CD4-positive, alpha-beta T cell treated with Interleukin-4 for 4 hours (primary cell): Measurements from ENCODE around the gene ING5.
"Not testable (repeated sequence)": the region's sequence is repeated elsewhere in the genome, so short reads cannot be mapped to it uniquely, and the experiment has no call there.

ENCODE experiments used
- DNase-seq: peaks from one replicate; pipeline ENCODE4 v3.0.0-alpha.2; 2020

The ING5 gene

DNA sequence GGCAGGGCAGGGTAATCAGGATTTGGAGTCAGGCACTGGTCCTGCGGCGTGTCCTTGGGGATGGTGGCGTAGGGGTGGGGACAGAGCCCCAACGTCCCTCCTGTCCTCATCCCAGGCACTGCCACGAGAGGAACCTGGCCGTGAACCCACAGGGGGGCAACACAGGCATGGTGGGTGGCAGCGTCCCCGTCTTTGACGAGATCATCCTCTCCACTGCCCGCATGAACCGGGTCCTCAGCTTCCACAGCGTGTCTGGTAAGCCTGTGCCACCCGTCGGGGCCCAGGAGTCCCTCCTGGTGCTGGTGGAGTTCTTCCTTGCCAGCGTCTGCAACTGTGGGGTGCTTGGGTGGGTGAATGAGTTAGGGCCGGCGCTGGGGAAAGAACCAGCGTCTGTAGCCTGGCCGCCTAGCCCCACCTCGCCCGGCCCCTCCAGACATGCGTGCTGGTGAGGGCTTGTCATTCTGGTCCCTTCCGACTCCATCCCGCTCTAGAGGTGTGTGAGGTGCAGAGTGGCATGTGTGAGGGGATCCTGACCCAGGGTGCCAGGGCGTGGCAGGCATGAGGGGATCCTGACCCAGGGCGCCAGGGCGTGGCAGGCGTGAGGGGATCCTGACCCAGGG is 40.6 kb downstream of the ING5 start:
- no peak for DNase-seq

DNA sequence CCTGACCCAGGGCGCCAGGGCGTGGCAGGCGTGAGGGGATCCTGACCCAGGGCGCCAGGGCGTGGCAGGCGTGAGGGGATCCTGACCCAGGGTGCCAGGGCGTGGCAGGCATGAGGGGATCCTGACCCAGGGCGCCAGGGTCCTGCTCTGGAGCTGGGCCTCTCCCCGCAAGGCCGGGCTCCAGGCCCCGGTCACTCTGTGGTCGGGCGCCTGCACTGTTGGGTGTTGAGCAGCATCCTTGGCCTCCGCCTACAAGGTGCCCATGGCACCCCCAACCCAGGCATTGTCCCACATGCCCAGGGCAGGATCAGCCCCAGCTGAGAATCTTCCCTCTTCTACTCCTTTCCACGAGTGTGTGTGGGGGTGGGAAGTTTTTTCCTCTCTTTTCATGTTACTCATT is 41.2 kb downstream of the ING5 start:
- DNase-seq, result not testable (repeated sequence)

DNA sequence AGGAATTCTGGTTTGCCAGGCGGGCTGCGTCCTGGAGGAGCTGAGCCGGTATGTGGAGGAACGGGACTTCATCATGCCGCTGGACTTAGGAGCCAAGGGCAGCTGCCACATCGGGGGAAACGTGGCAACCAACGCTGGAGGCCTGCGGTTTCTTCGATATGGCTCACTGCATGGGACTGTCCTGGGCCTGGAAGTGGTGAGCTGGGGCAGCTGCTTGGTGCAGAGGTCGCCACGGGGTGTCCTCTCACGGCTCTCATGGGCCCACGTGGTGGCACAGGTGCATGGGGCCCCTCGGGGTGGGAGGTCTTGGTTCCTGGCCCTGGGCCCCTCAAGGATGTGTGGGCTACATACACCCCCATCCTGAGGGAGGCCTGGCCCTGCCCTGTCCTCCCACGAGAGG is 41.8 kb downstream of the ING5 start:
- no peak for DNase-seq

DNA sequence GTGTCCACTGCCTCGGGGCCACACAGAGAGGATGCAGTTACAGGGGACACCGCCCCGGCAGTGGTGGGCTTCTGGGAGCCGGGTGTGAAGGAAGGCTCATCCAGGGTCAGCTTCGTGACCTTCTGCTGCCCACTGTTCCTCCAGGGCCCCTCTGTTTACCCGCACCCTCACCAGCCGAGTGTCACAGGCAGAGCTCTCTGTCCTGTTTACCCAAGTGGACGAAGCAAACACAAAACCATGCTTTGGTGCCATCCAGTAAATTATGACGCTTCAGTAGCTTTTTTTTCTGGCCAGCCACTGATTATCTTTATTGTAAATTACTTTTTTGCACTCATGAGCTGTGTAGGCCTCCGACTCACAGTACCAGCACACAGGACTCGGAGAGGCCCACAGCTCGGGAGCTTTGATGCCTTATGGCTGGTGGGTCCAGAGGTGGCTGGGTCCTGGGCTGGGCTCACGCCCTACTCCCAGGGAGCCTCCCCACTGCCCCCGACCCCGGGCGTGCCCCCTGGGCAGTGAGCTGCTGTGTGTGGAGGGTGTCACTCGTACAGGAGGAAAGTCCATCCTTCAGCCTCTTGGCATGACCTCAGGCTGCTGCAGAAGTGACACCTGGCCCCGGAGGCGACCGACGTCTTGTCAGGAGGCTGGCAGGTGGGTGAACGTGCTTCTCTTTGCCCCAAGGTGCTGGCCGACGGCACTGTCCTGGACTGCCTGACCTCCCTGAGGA is 42.4 kb downstream of the ING5 start:
- DNase-seq, result no peak

DNA sequence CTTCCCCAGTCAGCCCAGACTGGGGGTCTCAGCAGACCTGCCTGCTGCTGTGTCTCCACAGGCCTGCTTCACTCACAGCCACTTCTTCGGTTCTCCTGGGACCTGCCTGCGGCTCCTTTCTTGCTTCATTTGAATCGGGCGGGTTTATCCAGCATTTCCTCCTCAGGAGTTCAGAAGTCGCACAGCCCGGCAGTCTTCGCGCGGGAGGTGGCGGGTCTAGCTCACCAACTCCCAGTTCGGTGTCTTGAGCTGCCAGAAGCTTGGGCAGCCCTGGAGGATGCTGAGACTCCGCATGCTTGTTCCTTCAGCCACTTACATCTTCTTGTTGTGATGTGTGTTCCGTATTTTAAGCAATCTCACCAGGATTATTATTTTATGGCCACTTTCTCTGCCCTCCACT is 43.4 kb downstream of the ING5 start:
- DNase-seq, result no peak

DNA sequence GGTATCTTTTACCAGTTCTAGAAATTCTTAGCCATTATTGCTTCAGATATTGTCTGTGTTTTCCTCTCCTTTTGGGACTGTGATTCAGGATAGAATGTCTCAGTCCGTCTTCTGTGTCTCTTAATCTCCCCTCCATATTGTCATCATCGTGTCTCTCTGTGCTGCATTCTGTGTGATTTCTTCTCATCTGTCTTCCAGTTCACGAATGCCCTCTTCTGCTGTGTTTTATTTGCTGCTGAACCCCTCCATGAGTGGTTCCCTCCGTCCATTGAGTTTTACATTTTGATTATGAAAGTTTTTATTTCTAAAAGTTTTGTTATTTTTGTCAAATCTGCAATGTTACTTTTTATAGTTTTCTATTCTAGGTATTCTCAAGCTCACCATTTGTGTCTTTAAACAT is 44.2 kb downstream of the ING5 start:
- DNase-seq, result no peak

DNA sequence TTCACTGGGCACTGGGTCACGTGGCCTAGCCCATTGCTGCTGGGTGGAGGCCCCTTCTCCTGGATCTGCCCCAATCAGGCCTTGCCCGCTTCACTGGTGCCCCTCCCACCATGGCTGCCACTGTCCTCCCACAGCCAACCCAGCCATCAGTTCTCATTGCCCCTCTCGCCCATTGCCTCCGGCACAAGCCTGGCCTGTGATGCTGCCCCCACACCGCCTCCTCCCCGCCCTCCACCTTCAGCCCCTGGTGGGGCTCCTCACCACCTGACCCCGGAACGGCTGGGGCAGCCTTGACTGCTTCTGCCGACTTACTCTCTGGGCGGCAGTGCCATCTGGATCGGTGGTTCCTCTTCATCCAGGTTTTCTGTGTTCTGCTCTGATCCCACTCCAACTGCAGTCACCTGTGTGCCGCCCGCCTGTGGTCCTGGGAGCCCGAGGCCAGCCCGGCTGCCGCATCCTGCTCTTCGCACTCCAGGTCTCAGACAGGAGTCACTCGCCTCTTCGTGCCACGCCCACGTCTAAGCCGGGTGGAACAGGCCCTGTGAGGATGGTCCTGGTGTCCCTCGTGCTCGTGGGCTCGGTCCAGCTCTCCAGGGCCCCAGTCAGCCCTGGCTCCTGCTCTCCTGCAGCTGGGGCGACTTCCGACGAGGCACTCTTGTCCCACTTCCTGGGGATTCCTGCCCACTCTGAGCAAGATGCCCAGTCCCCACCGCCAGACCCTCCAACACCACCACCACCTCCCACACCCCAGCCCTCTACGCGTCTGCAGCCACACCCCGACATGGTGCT is 46.8 kb downstream of the ING5 start:
- no peak for DNase-seq

DNA sequence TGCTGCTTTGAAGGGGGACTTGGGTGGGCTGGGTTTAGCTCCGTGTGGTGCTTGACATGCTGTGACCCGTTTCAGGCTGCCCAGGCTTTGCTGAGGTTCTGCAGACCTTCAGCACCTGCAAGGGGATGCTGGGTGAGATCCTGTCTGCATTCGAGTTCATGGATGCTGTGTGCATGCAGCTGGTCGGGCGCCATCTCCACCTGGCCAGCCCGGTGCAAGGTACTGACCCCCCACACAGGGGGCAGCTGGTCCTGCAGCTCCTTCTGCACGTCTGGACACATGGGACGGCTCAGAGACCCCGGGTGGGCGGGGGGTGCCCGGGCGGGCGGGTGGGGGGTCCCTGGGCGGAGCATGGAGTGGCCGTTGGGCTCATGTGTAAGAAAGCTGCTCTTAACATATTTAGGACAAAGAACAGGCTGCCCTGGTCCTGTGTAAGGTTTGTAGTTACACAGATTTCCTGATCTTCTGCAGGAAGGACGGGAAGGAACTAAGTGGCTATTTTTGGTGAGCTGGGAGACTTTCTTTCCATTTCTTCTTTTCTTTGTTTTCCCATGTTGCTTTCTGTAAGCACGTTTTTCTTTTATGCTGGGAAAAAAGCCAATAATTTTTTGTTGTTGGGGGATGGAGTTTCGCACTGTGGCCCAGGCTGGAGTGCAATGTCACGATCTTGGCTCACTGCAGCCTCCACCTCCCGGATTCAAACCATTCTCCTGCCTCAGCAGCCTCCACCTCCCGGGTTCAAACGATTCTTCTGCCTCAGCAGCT is 48.4 kb downstream of the ING5 start:
- DNase-seq, result no peak

DNA sequence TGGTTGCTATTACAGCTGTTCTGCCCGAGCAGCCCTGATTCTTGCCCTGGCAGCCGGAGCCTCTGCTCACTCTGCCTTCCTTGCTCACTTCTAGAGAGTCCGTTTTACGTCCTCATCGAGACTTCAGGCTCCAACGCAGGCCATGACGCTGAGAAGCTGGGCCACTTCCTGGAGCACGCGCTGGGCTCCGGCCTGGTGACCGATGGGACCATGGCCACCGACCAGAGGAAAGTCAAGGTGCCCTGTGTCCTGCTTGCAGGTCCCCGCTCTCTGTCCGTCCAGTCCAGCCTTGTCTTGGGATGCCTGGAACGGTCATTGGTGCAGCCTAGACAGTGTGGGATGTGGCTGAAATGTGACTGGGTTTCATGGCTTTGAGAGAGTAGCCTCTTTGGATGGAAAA is 49.3 kb downstream of the ING5 start:
- DNase-seq, result no peak

DNA sequence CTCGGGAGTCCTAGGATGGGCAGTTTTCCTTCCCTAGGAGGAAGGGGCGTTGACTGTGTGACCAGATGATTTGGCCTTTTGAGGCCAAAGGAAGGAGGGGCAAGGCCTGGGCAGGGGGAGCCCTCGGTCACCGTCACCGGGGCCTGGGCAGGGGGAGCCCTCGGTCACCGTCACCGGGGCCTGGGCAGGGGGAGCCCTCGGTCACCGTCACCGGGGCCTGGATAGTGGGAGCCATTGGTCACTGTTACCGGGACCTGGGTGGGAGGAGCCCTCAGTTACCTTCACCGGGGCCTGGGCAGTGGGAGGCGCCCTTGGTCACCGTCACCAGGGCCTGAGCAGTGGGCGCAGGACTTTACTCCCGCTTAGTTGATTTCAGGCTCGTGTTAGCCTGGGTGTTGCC is 49.9 kb downstream of the ING5 start:
- no peak for DNase-seq

DNA sequence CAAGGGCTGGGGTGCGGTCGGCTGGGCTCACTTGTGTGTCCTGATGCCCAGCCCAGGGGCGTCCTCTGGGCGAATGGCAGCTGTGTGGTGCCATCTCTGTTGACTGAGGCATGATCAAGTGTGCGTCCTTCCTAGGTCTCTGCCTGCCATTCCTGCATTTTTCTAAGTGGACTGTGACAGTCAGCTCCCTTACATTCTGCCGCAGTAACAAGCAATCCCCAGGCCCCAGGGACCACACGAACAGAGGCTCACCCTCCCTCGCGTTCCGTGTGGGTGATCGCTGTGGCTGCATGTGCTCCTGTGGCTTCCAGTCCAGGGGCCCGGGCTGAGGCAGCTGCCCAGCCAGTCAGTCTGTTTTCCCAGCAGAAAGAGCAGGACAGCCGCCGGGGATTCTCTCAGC is 50.4 kb downstream of the ING5 start:
- no peak for DNase-seq

DNA sequence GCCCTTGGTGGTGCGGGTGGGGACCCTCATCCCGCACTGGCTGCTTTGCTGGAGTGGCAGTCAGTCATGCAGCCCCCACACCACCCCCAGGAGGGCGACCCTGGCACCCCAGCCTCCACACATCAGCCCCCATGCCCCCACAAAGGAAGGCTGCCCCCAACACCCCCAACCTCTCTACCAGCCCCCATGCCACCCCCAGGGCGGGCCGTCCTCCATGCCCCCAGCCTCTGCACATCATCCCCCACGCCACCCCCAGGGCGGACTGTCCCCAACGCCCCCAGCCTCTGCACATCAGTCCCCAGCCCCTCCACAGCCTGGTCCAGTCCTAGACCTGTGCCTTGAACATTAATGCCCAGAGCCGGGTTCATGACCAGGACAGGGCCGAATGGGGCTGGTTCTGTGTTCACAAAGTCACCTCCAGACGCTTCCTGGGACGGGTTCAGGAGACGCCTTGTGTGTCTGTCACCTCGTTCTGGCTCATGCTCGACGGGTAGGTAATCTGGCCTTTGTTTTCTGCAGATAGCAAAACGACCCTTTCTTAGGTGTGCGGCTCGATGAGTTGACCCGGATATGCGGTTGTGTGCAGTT is 50.9 kb downstream of the ING5 start:
- DNase-seq, result no peak

DNA sequence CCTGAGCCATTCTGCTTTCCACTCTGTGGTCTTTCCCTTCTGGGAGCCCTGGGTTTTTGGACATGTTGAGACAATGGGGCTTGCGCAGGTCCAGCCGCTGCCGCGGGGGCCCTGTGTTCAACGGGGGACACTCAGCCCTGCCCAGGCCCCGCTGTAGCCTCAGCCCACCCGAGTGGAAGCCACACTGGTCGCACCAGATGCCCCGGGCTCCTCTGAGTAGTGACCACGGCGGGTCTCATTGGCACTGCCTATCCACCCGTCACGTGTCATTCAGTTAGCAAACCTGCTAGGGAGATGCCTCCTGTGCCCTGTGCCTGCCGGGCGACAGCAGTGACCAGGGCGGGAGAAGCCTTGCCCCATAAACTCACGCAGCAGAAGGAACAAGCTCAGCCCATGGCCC is 51.7 kb downstream of the ING5 start:
- no peak for DNase-seq

DNA sequence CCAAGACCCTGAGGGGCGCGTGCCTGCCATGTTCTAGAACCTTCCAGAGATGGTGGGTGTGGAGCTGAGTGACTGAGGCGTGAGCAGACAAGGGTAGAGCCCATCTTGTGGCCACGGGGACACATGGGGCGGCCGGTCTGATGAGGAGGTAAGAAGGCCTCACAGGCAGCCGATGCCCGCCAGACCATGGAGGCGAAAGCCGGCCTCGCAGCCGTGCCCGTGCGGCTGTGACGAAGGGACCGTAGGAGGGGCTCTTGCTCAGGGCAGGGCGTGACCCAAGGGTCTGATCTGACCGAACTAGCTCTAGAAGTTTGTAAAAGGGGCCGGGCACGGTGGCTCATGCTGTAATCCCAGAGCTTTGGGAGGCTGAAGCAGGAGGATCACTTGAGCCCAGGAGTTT is 52.2 kb downstream of the ING5 start:
- no peak for DNase-seq

DNA sequence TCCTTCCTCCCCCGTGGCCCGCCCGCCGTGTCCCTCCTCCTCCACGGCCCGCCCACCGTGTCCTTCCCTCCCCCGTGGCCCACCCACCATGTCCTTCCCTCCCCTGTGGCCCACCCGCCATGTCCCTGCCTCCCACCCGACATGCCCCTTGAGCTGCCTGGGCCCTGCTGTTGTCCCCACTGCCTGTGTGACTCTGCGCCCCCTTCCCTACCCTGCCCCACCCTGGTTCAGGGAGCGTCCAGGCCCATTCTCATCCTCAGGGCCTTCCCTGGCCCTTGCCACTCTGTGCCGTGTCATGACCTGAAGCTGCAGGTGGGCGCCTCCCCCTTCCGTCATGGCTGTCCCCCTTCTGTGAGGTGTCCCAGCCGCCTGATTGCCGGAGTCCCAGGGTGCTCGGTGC is 53.3 kb downstream of the ING5 start:
- no peak for DNase-seq

DNA sequence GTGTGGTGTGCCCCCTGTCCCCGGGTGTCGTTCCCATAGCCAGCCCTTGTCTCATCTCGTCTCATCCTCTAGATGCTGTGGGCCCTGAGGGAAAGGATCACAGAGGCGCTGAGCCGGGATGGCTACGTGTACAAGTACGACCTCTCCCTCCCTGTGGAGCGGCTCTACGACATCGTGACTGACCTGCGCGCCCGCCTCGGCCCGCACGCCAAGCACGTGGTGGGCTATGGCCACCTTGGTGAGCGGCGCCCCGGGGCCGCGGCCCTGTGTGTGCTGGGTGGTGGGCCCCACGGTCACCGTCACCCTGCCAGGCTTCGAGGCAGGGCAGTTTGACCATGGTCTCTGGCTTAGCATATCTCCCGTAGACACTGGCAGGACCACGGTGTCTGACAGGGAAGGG is 53.9 kb downstream of the ING5 start:
- DNase-seq, result no peak

DNA sequence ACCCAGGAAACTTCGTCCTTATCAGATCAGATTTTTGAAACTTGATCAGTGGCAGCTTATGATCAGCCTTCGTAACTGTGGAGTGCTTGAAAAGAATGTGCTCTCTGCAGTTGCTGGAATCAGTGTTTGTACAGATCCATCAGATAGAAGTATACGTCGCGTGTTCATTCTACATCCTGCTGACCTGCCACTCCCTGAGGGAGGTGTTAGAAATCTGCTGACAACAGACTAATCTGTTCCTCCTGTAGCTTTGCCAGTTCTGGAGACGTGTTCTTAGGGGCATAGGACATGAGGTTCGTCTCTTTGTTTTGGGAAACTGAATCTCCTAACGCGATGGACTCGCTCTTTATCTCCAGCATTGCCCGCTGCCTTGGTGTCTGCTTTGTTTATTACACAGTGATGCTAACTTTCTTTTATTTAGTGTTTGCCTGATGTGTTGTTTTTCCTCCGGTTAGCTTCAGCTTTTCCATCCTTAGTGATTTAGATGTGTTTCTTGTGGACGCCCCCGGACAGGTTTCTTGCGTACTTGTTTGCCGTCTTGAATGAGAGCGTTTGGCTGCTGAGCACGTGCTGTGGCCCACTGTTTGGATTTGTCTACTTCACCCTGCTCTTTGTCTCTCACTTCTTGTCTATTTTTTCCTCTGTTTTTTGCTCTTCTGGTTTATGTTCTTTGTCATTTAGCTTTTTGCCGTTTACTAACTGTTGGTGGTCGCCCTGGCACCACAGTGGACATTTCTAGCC is 57.4 kb downstream of the ING5 start:
- no peak for DNase-seq

DNA sequence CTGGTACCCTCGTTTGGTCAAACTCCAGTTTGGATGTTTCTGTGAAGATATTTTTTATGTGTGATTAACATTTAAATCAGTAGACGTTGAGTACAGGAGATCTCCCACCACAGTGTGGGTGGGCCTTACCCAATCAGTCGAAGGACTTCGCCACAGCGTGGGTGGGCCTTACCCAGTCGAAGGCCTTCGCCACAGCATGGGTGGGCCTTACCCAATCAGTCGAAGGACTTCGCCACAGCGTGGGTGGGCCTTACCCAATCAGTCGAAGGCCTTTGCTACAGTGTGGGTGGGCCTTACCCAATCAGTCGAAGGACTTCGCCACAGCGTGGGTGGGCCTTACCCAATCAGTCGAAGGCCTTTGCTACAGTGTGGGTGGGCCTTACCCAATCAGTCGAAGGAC is 58.1 kb downstream of the ING5 start:
- DNase-seq, result not testable (repeated sequence)

DNA sequence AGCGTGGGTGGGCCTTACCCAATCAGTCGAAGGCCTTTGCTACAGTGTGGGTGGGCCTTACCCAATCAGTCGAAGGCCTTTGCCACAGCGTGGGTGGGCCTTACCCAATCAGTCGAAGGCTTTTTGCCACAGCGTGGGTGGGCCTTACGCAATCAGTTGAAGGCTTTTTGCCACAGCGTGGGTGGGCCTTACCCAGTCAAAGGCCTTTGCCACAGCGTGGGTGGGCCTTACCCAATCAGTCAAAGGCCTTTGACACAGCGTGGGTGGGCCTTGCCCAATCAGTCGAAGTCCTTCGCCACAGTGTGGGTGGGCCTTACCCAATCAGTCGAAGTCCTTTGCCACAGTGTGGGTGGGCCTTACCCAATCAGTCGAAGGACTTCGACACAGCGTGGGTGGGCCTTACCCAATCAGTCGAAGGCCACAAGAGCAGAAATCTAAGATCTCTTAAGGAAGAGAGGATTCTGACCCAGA is 58.5 kb downstream of the ING5 start:
- no peak for DNase-seq

DNA sequence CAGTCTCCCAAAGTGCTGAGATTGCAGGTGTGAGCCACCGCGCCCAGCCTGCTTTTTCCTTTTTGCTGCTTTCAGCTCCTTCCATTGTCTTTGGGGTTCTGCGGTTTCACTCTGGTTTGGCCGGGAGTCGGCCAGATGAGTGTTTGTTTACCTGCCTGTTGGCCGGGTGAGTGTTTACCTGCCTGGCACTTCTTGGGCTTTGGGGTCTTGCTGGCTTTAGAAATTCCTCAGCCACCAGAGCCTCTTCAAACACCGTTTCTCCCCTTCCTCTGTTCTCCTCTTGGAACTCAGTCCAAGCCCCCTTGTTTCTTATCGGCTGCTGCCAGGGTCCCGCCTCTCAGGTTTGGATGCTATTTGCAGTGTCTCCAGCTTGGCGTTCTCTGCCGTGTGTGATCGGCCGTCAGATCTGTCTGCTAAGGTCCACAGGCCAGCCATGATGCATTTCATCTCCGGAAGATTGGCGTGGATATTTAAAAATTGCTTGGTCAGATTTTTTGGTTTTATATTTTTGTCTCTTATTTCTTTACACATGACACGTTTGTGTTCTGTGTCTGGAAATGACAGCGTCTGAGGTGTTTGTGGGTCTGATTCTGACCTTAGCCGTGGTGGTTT is 60.6 kb downstream of the ING5 start:
- peak; percentile 23 for DNase-seq

DNA sequence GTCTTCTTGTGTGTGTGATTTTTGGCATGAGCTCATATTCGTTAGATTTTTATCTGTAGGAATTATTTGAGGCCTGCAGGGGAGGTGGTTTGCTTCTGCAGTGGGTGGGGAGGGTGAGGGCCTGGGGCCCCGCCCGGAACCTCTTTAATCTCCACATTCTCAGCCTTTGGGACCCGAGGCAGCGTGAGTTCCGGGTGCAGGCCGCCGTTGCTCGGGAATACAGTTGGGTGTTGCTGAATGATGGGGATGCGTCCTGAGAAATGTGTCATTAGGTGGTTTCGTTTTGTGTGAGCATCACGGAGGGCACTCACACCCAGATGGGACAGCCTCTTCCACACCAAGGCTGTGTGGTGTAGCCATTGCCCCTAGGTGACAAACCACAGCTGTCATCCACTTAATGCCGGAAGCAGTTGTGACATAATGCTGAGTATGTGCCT is 61.1 kb downstream of the ING5 start:
- DNase-seq, result peak; percentile 89
